ENCODE measurements around the gene KCNE3. TPM values are rescaled to one million over a fixed set of nuclear protein-coding genes. Genes with fewer than 3 reads are reported as not detected.

KCNE3 gene
- total and polyA plus RNA-seq, 2 of the 13 experiments (the other 11 are each of a cell fraction or from before 2014, with no cell fraction given): 0.33 to 2.2 TPM

DNA sequence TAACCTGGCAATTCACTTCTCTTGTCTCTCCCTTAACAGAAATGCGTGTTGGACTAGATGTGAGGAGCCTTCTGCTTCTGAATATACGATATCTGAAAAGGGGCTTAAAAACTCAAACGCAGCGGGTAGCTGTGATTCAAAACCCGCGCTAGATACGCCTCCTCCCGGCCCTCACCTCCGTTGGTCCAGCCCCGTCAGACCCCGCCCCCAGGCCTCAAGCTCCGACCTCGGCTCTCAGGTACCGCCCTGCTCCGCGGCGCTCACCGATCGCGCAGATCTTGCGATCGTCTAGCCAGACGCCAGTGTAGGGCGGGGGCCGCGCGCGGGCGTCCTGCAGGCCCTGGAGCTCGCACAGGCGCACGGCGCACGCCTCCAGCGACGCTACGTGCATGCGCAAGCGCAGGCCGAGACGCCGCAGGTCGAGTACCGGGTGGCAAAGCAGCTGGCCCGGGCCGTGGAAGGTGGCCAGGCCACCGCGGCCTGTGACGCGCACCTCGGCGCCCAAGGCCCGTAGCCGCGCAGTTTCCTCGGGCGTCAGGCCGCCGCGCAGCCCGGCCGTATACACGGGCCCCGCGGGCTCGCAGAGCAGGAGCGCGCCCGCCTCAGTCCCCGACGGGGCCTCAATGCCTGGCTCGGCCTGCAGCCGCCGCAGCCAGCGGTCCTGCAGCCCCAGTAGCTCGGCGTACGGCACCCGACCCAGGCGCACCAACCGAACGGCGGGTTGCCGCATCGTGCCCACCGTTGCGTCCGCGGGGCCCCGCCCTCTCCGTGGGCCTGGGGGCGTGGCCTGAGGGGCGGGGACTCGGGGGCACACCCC is 25.8 kb upstream of the KCNE3 start, which contains the start of gene LIPT2 (continued):
- TF ChIP-seq, protein P1, sequence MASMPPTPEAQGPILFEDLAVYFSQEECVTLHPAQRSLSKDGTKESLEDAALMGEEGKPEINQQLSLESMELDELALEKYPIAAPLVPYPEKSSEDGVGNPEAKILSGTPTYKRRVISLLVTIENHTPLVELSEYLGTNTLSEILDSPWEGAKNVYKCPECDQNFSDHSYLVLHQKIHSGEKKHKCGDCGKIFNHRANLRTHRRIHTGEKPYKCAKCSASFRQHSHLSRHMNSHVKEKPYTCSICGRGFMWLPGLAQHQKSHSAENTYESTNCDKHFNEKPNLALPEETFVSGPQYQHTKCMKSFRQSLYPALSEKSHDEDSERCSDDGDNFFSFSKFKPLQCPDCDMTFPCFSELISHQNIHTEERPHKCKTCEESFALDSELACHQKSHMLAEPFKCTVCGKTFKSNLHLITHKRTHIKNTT (CRISPR knock-in tag; IDR thresholded peaks at IDR 0.05): 0 out of 2 replicates have a peak, but pooled peaks have one; percentile 73
- no peak for TF ChIP-seq ZNF562 (CRISPR knock-in tag; IDR thresholded peaks at IDR 0.05; ENCODE audit: borderline replicate concordance)
- TF ChIP-seq NBN (conservative IDR thresholded peaks at IDR 0.05): no peak
- TF ChIP-seq, protein P2, sequence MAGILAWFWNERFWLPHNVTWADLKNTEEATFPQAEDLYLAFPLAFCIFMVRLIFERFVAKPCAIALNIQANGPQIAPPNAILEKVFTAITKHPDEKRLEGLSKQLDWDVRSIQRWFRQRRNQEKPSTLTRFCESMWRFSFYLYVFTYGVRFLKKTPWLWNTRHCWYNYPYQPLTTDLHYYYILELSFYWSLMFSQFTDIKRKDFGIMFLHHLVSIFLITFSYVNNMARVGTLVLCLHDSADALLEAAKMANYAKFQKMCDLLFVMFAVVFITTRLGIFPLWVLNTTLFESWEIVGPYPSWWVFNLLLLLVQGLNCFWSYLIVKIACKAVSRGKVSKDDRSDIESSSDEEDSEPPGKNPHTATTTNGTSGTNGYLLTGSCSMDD (CRISPR knock-in tag; IDR thresholded peaks at IDR 0.05): peak; percentile 61; the same call in 1 of the 2 replicates
- 0 out of 2 replicates have a peak, but pooled peaks have one; percentile 25 for TF ChIP-seq RARG (CRISPR knock-in tag; IDR thresholded peaks at IDR 0.05; ENCODE audit: low read depth)
- peak; percentile 83; the same call in 1 of the 2 replicates for TF ChIP-seq ETV6 (CRISPR knock-in tag; conservative IDR thresholded peaks at IDR 0.05)
- no peak for TF ChIP-seq CBX5 (CRISPR knock-in tag; IDR thresholded peaks at IDR 0.05; ENCODE audit: borderline replicate concordance)
- TF ChIP-seq ZNF839 (CRISPR knock-in tag; IDR thresholded peaks at IDR 0.05; ENCODE audit: borderline replicate concordance): peak; percentile 49; the same call in 1 of the 2 replicates
- no peak for TF ChIP-seq ZNF720 (CRISPR knock-in tag; IDR thresholded peaks at IDR 0.05)
- peak; percentile 68; the same call in 1 of the 2 replicates for TF ChIP-seq ZNF337 (CRISPR knock-in tag; IDR thresholded peaks at IDR 0.05; ENCODE audit: borderline replicate concordance, low read depth)
- TF ChIP-seq, protein P3, sequence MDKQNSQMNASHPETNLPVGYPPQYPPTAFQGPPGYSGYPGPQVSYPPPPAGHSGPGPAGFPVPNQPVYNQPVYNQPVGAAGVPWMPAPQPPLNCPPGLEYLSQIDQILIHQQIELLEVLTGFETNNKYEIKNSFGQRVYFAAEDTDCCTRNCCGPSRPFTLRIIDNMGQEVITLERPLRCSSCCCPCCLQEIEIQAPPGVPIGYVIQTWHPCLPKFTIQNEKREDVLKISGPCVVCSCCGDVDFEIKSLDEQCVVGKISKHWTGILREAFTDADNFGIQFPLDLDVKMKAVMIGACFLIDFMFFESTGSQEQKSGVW (CRISPR knock-in tag; IDR thresholded peaks at IDR 0.05; ENCODE audit: borderline replicate concordance): no peak
- 0 out of 2 replicates have a peak, but pooled peaks have one; percentile 33 for TF ChIP-seq ZNF678 (CRISPR knock-in tag; IDR thresholded peaks at IDR 0.05)
- TF ChIP-seq ELF1 (CRISPR knock-in tag; IDR thresholded peaks at IDR 0.05): no peak
- TF ChIP-seq ZNF740 (CRISPR knock-in tag; IDR thresholded peaks at IDR 0.05): no peak
- no peak for TF ChIP-seq ZNF644 (CRISPR knock-in tag; IDR thresholded peaks at IDR 0.05; ENCODE audit: low read depth)
- no peak for TF ChIP-seq ZNF569 (CRISPR knock-in tag; IDR thresholded peaks at IDR 0.05; ENCODE audit: borderline replicate concordance)
- peak; percentile 72 for TF ChIP-seq SAFB2 (CRISPR knock-in tag; IDR thresholded peaks at IDR 0.05; ENCODE audit: borderline replicate concordance, low read depth)
- TF ChIP-seq, protein P4, sequence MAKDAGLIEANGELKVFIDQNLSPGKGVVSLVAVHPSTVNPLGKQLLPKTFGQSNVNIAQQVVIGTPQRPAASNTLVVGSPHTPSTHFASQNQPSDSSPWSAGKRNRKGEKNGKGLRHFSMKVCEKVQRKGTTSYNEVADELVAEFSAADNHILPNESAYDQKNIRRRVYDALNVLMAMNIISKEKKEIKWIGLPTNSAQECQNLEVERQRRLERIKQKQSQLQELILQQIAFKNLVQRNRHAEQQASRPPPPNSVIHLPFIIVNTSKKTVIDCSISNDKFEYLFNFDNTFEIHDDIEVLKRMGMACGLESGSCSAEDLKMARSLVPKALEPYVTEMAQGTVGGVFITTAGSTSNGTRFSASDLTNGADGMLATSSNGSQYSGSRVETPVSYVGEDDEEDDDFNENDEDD (CRISPR knock-in tag; IDR thresholded peaks at IDR 0.05; ENCODE audit: borderline replicate concordance): peak; percentile 70; the same call in 1 of the 2 replicates
- TF ChIP-seq MYC (CRISPR knock-in tag; IDR thresholded peaks at IDR 0.05; ENCODE audit: borderline replicate concordance): peak; percentile 81
- TF ChIP-seq HES4 (CRISPR knock-in tag; IDR thresholded peaks at IDR 0.05; ENCODE audit: borderline replicate concordance): peak; percentile 98
- TF ChIP-seq ZNF709 (CRISPR knock-in tag; IDR thresholded peaks at IDR 0.05): peak; percentile 99
- TF ChIP-seq REXO4 (CRISPR knock-in tag; IDR thresholded peaks at IDR 0.05; ENCODE audit: borderline replicate concordance): no peak
- TF ChIP-seq TIGD3 (CRISPR knock-in tag; IDR thresholded peaks at IDR 0.05; ENCODE audit: borderline replicate concordance): no peak
- TF ChIP-seq TGIF2 (CRISPR knock-in tag; IDR thresholded peaks at IDR 0.05): 0 out of 2 replicates have a peak, but pooled peaks have one; percentile 25

Measured in HepG2 (cell line).